ENCODE measurements around the gene ANKRD13B.

Gene ANKRD13B

GRCh38 chr17:29608986-29609385, 16.1 kb downstream of the ANKRD13B start:
- H3K27me3 ChIP-seq (ENCODE audit: insufficient read depth, low read depth, severe bottlenecking), result no peaks in the 10 kb centered on the region

GRCh38 chr17:29610395-29610794, 17.5 kb downstream of the ANKRD13B start:
- H3K27ac ChIP-seq, result no peak overlapping the region
- no peak overlapping the region for H3K4me3 ChIP-seq (ENCODE audit: low read depth, low read length)
- no peaks in the 10 kb centered on the region for H3K27me3 ChIP-seq (ENCODE audit: insufficient read depth, low read depth, severe bottlenecking)
- no peak for TF ChIP-seq CTCF (IDR thresholded peaks at IDR 0.05; ENCODE audit: low read depth, low read length)
- H3K36me3 ChIP-seq, result peaks cover 24% of the 10 kb centered on the region
- H3K9me3 ChIP-seq (ENCODE audit: severe bottlenecking), result no peaks in the 10 kb centered on the region
- DNase-seq, result no peak

More at GRCh38 chr17:29608986-29609385, 16.1 kb downstream of the ANKRD13B start:
- H3K4me3 ChIP-seq (ENCODE audit: low read depth, low read length), result no peak overlapping the region
- no peak for DNase-seq
- H3K36me3 ChIP-seq, result peaks cover 24% of the 10 kb centered on the region
- H3K27ac ChIP-seq, result no peak overlapping the region
- no peaks in the 10 kb centered on the region for H3K9me3 ChIP-seq (ENCODE audit: severe bottlenecking)
- no peak for TF ChIP-seq CTCF (IDR thresholded peaks at IDR 0.05; ENCODE audit: low read depth, low read length)

- no peak for TF ChIP-seq CTCF (IDR thresholded peaks at IDR 0.05; ENCODE audit: low read depth, low read length)
- DNase-seq, result no peak
- Histone ChIP-seq H3K9me3 (ENCODE audit: severe bottlenecking) (no peaks in the 10 kb centered on the region), H3K27me3 (ENCODE audit: insufficient read depth, low read depth, severe bottlenecking) (peaks cover 2% of the 10 kb centered on the region), H3K4me3 (ENCODE audit: low read depth, low read length) (no peak overlapping the region), H3K36me3 (peaks cover 24% of the 10 kb centered on the region), H3K27ac (no peak overlapping the region)
These were observed 18.6 kb downstream of the ANKRD13B start for GRCh38 chr17:29611351-29612093.

GRCh38 chr17:29612094-29612403, 19.1 kb downstream of the ANKRD13B start:
- peaks cover 6% of the 10 kb centered on the region for H3K27me3 ChIP-seq (ENCODE audit: insufficient read depth, low read depth, severe bottlenecking)
- TF ChIP-seq CTCF (IDR thresholded peaks at IDR 0.05; ENCODE audit: low read depth, low read length), result no peak
- no peak for DNase-seq

GRCh38 chr17:29612404-29613280, 19.7 kb downstream of the ANKRD13B start:
- TF ChIP-seq CTCF (IDR thresholded peaks at IDR 0.05; ENCODE audit: low read depth, low read length), result no peak
- peaks cover 24% of the 10 kb centered on the region for H3K36me3 ChIP-seq
- H3K4me3 ChIP-seq (ENCODE audit: low read depth, low read length), result no peak overlapping the region

More at GRCh38 chr17:29612094-29612403, 19.1 kb downstream of the ANKRD13B start:
- Histone ChIP-seq H3K27ac (no peak overlapping the region), H3K4me3 (ENCODE audit: low read depth, low read length) (no peak overlapping the region), H3K9me3 (ENCODE audit: severe bottlenecking) (no peaks in the 10 kb centered on the region), H3K36me3 (peaks cover 24% of the 10 kb centered on the region)

More at GRCh38 chr17:29612404-29613280, 19.7 kb downstream of the ANKRD13B start:
- no peak for DNase-seq
- no peak overlapping the region for H3K27ac ChIP-seq
- no peaks in the 10 kb centered on the region for H3K9me3 ChIP-seq (ENCODE audit: severe bottlenecking)
- peaks cover 6% of the 10 kb centered on the region for H3K27me3 ChIP-seq (ENCODE audit: insufficient read depth, low read depth, severe bottlenecking)
